Hepatocyte (in vitro differentiated cells): ENCODE data around the gene TNFSF13. TPM values are rescaled to one million over a fixed set of nuclear protein-coding genes. Genes with fewer than 3 reads are reported as not detected.

Experiments used
- DNase-seq: peaks from one replicate; pipeline ENCODE4 v3.0.0-alpha.2; 2016; ENCODE audit warnings: low spot score
- H2AFZ ChIP-seq: fragments of 200-600 bp; sonication (generic); 2 replicates; pipeline ENCODE4 v1.6.0; 2016; ENCODE audit warnings: antibody characterized with exemption, mild to moderate bottlenecking
- H3K27ac ChIP-seq: fragments of 200-600 bp; sonication (generic); 2 replicates; pipeline ENCODE4 v1.5.1; 2016; ENCODE audit warnings: mild to moderate bottlenecking
- H3K27me3 ChIP-seq: fragments of 200-600 bp; sonication (generic); 2 replicates; pipeline ENCODE4 v1.6.1; 2016
- H3K36me3 ChIP-seq: fragments of 200-600 bp; sonication (generic); replicated peaks from 2 replicates; pipeline ENCODE4 v1.5.1; 2016; ENCODE audit warnings: low read depth; ENCODE audit not compliant: insufficient read depth
- H3K4me1 ChIP-seq: fragments of 200-600 bp; sonication (generic); 2 replicates; pipeline ENCODE4 v1.5.1; 2016; ENCODE audit warnings: mild to moderate bottlenecking, moderate library complexity; ENCODE audit not compliant: insufficient read depth
- H3K4me2 ChIP-seq: fragments of 200-600 bp; sonication (generic); 2 replicates; pipeline ENCODE4 v1.6.0; 2016
- H3K4me3 ChIP-seq: fragments of 200-600 bp; sonication (generic); 2 replicates; pipeline ENCODE4 v1.5.1; 2016; ENCODE audit warnings: mild to moderate bottlenecking
- H3K79me2 ChIP-seq: fragments of 200-600 bp; sonication (generic); 2 replicates; pipeline ENCODE4 v1.6.0; 2017; ENCODE audit warnings: mild to moderate bottlenecking
- H3K9me2 ChIP-seq: fragments of 200-600 bp; sonication (generic); replicated peaks from 2 replicates; pipeline ENCODE4 v1.6.0; 2017; ENCODE audit warnings: mild to moderate bottlenecking; ENCODE audit not compliant: insufficient read depth
- H3K9me3 ChIP-seq: fragments of 200-600 bp; sonication (generic); 2 replicates; pipeline ENCODE4 v1.5.1; 2016; ENCODE audit warnings: low read depth, mild to moderate bottlenecking
- H4K20me1 ChIP-seq: fragments of 200-600 bp; sonication (generic); 2 replicates; pipeline ENCODE4 v1.6.0; 2016; ENCODE audit warnings: mild to moderate bottlenecking; ENCODE audit not compliant: insufficient read depth, poor library complexity, severe bottlenecking
- CTCF ChIP-seq: fragments of 200-600 bp; sonication (generic); IDR thresholded peaks from 2 replicates; pipeline ENCODE4 v1.5.1; 2016; ENCODE audit warnings: antibody characterized with exemption, mild to moderate bottlenecking; ENCODE audit not compliant: poor library complexity
- EZH2 ChIP-seq: fragments of 200-600 bp; sonication (generic); IDR thresholded peaks from 2 replicates; pipeline ENCODE4 v1.6.1; 2016; ENCODE audit warnings: antibody characterized with exemption, mild to moderate bottlenecking, borderline replicate concordance
- EZH2phosphoT487 ChIP-seq: fragments of 200-600 bp; sonication (generic); IDR thresholded peaks from one replicate; pipeline ENCODE4 v1.6.1; 2018; ENCODE audit warnings: antibody characterized with exemption, mild to moderate bottlenecking, low read depth, moderate library complexity; ENCODE audit not compliant: unreplicated experiment, severe bottlenecking
- WGBS: methylation state at CpG from one replicate; pipeline ENCODE4 v1.1.6; 2016; ENCODE audit warnings: low lambda C conversion rate; ENCODE audit errors: missing lambda C conversion rate; 5-methylcytosine and 5-hydroxymethylcytosine counted together
- polyA plus RNA-seq: library from polyadenylated mRNA; unstranded; fragments of >200 nt; fragmentation: Nextera tagmentation; extraction: Ambion mirVana; gene quantifications from 2 replicates; pipeline ENCODE4 v1.2.1, GENCODE V29; 2016
- total RNA-seq: library from RNA; depleted of rRNA; stranded (reverse); fragments of >200 nt; gene quantifications from 2 replicates; pipeline ENCODE4 v1.2.3, GENCODE V29; 2014

TNFSF13 gene, protein sequence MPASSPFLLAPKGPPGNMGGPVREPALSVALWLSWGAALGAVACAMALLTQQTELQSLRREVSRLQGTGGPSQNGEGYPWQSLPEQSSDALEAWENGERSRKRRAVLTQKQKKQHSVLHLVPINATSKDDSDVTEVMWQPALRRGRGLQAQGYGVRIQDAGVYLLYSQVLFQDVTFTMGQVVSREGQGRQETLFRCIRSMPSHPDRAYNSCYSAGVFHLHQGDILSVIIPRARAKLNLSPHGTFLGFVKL
- total RNA-seq (0.90 and 11.0 TPM in 2 replicates), polyA plus RNA-seq (2.4 and 5.4 TPM in 2 replicates)

DNA sequence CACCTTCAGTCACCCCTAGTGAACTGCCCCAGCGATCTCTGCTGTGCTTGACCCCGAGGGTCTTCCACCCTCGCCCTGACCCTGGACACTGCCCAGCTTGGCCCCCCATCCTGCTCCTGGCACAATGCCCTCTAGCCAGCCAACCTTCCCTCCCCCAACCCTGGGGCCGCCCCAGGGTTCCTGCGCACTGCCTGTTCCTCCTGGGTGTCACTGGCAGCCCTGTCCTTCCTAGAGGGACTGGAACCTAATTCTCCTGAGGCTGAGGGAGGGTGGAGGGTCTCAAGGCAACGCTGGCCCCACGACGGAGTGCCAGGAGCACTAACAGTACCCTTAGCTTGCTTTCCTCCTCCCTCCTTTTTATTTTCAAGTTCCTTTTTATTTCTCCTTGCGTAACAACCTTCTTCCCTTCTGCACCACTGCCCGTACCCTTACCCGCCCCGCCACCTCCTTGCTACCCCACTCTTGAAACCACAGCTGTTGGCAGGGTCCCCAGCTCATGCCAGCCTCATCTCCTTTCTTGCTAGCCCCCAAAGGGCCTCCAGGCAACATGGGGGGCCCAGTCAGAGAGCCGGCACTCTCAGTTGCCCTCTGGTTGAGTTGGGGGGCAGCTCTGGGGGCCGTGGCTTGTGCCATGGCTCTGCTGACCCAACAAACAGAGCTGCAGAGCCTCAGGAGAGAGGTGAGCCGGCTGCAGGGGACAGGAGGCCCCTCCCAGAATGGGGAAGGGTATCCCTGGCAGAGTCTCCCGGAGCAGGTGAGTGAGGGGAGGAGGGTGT lies at the start of gene TNFSF13:
Gene TNFSF13, plus strand, starts transcription at position 207 of the 776 bp plus-strand sequence. Its CDS starts 290 bp downstream, at position 497.
- Histone ChIP-seq H2AFZ (peak within 1 kb of the TSS; percentile 76), H3K36me3 (no peaks in the 10 kb centered on the region), H3K27me3 (no peaks in the 10 kb centered on the region), H3K4me3 (no peak within 1 kb of the TSS), H3K9me3 (no peaks in the 10 kb centered on the region), H4K20me1 (no peaks in the 10 kb centered on the region), H3K4me1 (peaks cover 39% of the 10 kb centered on the region), H3K27ac (peak within 1 kb of the TSS; percentile 92), H3K79me2 (peaks cover 17% of the 10 kb centered on the region), H3K9me2 (no peaks in the 10 kb centered on the region), H3K4me2 (peak within 1 kb of the TSS; percentile 73)
- 89% methylated on average over 16 of the region's 16 CpGs for WGBS
- TF ChIP-seq CTCF (no peak), EZH2phosphoT487 (no peak), EZH2 (no peak)
- DNase-seq: no peak

- Histone ChIP-seq H3K4me1 (no peaks in the 10 kb centered on the region), H3K79me2 (no peaks in the 10 kb centered on the region), H3K27ac (no peak overlapping the region), H3K9me3 (no peaks in the 10 kb centered on the region), H4K20me1 (no peaks in the 10 kb centered on the region), H3K4me3 (no peak overlapping the region), H3K4me2 (no peak overlapping the region), H2AFZ (no peak overlapping the region), H3K27me3 (no peaks in the 10 kb centered on the region), H3K9me2 (no peaks in the 10 kb centered on the region), H3K36me3 (no peaks in the 10 kb centered on the region)
- WGBS: 98% methylated on average over 9 of the region's 9 CpGs
- TF ChIP-seq EZH2: no peak
- no peak for TF ChIP-seq EZH2phosphoT487
- no peak for TF ChIP-seq CTCF
- no peak for DNase-seq
These were observed 49.7 kb upstream of the TNFSF13 start for GRCh38 chr17:7508846-7509245.

DNA sequence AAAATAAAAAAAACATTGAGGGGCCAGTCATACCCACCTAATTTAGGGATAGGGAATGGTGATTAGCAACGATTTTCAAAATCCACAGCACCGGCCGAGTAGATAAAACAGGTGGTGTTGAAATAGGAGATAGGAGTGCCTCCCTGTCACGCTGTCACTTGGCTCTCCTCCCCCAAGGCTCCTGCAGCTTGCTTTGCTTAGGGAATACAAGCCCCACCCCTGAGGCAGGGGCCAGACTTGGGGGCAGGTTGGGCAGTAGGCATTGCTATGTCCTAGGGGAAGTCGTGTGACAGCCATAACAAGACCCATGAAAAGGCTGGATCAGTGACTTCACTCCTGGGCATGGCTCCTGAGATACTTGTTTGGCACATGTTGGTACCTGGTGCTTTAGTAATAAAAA lies 48.6 kb upstream of the TNFSF13 start:
- H3K27ac ChIP-seq: no peak overlapping the region
- H3K4me2 ChIP-seq: no peak overlapping the region
- H3K4me3 ChIP-seq: no peak overlapping the region
- TF ChIP-seq CTCF (no peak), EZH2 (no peak), EZH2phosphoT487 (no peak)
- DNase-seq: no peak
- 87% methylated on average over 5 of the region's 5 CpGs for WGBS
- no peaks in the 10 kb centered on the region for H3K9me2 ChIP-seq
- H2AFZ ChIP-seq: no peak overlapping the region
- H3K27me3 ChIP-seq: no peaks in the 10 kb centered on the region
- H3K4me1 ChIP-seq: no peaks in the 10 kb centered on the region
- H3K79me2 ChIP-seq: no peaks in the 10 kb centered on the region
- no peaks in the 10 kb centered on the region for H4K20me1 ChIP-seq
- H3K36me3 ChIP-seq: no peaks in the 10 kb centered on the region
- no peaks in the 10 kb centered on the region for H3K9me3 ChIP-seq
